Measurements from ENCODE around the gene DUS4L. TPM values are rescaled to one million over a fixed set of nuclear protein-coding genes. Genes with fewer than 3 reads are reported as not detected.

Gene DUS4L
- total and polyA plus RNA-seq, 2 donors, result 7.6 to 7.8 TPM

- DNase-seq (ENCODE audit: low read depth in 6 of 9, low spot score in 9 of 9), result no peak
- Histone ChIP-seq H3K27me3 (ENCODE audit: control insufficient read depth in 2 of 2, insufficient read depth in 1 of 2, low read length in 1 of 2) (no peaks in the 10 kb centered on the region), H3K9me3 (ENCODE audit: control insufficient read depth in 2 of 2, insufficient read depth in 1 of 2, low read length in 1 of 2) (no peaks in the 10 kb centered on the region), H3K27ac (ENCODE audit: low read depth in 1 of 2, low read length in 1 of 2) (no peak overlapping the region), H3K4me1 (ENCODE audit: control insufficient read depth in 2 of 2, insufficient read depth in 2 of 2, low read length in 2 of 2) (no peaks in the 10 kb centered on the region), H3K4me3 (ENCODE audit: low read length in 2 of 2) (no peak overlapping the region), H3K36me3 (ENCODE audit: control insufficient read depth in 2 of 2, insufficient read depth in 2 of 2, low read length in 1 of 2) (no peaks in the 10 kb centered on the region)
- WGBS, result 90% methylated on average over 1 of the region's 1 CpG
These were observed 58.7 kb downstream of the DUS4L start for GRCh38 chr7:107622429-107622828.

- Histone ChIP-seq H3K27ac (ENCODE audit: low read depth in 1 of 2, low read length in 1 of 2) (no peak overlapping the region), H3K4me1 (ENCODE audit: control insufficient read depth in 2 of 2, insufficient read depth in 2 of 2, low read length in 2 of 2) (no peaks in the 10 kb centered on the region), H3K27me3 (ENCODE audit: control insufficient read depth in 2 of 2, insufficient read depth in 1 of 2, low read length in 1 of 2) (no peaks in the 10 kb centered on the region), H3K4me3 (ENCODE audit: low read length in 2 of 2) (no peak overlapping the region), H3K36me3 (ENCODE audit: control insufficient read depth in 2 of 2, insufficient read depth in 2 of 2, low read length in 1 of 2) (no peaks in the 10 kb centered on the region), H3K9me3 (ENCODE audit: control insufficient read depth in 2 of 2, insufficient read depth in 1 of 2, low read length in 1 of 2) (no peaks in the 10 kb centered on the region)
- 94% methylated on average over 2 of the region's 2 CpGs for WGBS
- DNase-seq (ENCODE audit: low read depth in 6 of 9, low spot score in 9 of 9), result no peak
These were observed 59.1 kb downstream of the DUS4L start for GRCh38 chr7:107622894-107623293.

- Histone ChIP-seq H3K27me3 (ENCODE audit: control insufficient read depth in 2 of 2, insufficient read depth in 1 of 2, low read length in 1 of 2) (no peaks in the 10 kb centered on the region), H3K9me3 (ENCODE audit: control insufficient read depth in 2 of 2, insufficient read depth in 1 of 2, low read length in 1 of 2) (no peaks in the 10 kb centered on the region), H3K4me3 (ENCODE audit: low read length in 2 of 2) (no peak overlapping the region), H3K36me3 (ENCODE audit: control insufficient read depth in 2 of 2, insufficient read depth in 2 of 2, low read length in 1 of 2) (no peaks in the 10 kb centered on the region), H3K4me1 (ENCODE audit: control insufficient read depth in 2 of 2, insufficient read depth in 2 of 2, low read length in 2 of 2) (no peaks in the 10 kb centered on the region), H3K27ac (ENCODE audit: low read depth in 1 of 2, low read length in 1 of 2) (no peak overlapping the region)
- no peak for DNase-seq (ENCODE audit: low read depth in 6 of 9, low spot score in 9 of 9)
- WGBS, result 97% methylated on average over 4 of the region's 4 CpGs
These were observed 63.2 kb downstream of the DUS4L start for GRCh38 chr7:107627002-107627401.

Other genes with a start within 250 kb of the DUS4L start
- 0.05 TPM for gene GPR22, start 93.9 kb upstream of the DUS4L start, total RNA-seq
- gene GPR22, start 93.9 kb upstream of the DUS4L start, polyA plus RNA-seq, result 0.02 TPM
- gene COG5, start 51 bp upstream of the DUS4L start, total RNA-seq, result 25.2 TPM
- gene COG5, start 51 bp upstream of the DUS4L start, polyA plus RNA-seq, result 8.7 TPM
- 22.2 TPM for gene BCAP29, start 16.3 kb downstream of the DUS4L start, total RNA-seq
- gene BCAP29, start 16.3 kb downstream of the DUS4L start, polyA plus RNA-seq, result 25.4 TPM
- 0.14 TPM for gene SLC26A4, start 96.9 kb downstream of the DUS4L start, total RNA-seq
- 0.39 TPM for gene SLC26A4, start 96.9 kb downstream of the DUS4L start, polyA plus RNA-seq
- gene CBLL1, start 180.2 kb downstream of the DUS4L start, total RNA-seq, result 15.3 TPM
- gene CBLL1, start 180.2 kb downstream of the DUS4L start, polyA plus RNA-seq, result 13.3 TPM
- gene SLC26A3, start 239.3 kb downstream of the DUS4L start, total RNA-seq, result 0.09 TPM
- gene SLC26A3, start 239.3 kb downstream of the DUS4L start, polyA plus RNA-seq, result 0.11 TPM